ENCODE results near the gene ZP1. TPM values are rescaled to one million over a fixed set of nuclear protein-coding genes. Genes with fewer than 3 reads are reported as not detected.

The ZP1 gene
- total and polyA plus RNA-seq, 2 experiments from 2014 or later = not detected

DNA sequence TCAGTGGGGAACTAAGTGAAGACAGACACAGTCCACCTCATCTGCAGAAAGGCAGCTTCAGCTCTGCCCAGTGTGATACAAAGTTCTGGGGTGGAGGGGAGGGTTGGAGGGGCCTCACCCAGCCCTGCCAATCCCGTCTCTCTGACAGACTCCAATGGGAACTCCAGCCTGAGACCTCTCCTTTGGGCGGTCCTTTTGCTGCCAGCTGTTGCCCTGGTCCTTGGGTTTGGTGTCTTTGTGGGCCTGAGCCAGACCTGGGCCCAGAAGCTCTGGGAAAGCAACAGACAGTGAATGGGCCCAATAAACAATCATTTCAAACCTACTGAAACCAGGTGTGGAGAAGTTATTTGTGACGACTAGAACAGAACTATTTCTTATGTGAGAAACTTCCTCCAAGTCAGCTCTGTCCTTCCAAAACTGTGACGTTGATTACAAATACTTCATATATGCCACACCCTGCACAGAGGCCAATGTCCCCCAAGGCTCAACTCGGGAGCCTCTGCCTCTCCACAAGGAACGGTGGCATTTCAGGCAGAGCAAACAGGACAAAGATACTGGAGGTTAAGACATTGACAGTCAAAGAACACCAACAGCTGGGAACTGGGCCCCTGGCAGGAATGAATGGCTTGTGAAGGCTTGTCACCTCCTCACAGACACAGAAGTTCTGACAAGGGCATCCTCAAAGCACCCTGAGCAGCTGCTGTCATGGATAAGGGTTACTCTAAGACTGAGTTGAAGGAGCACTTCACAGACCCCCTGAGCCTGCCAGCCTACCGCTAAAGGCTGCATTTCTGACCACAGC, 8.2 kb downstream of the ZP1 start:
- ATAC-seq = no peak
- DNase-seq (ENCODE audit: low spot score) = no peak
- no peak overlapping the region for H3K27ac ChIP-seq (ENCODE audit: low read depth)
- no peaks in the 10 kb centered on the region for H3K27me3 ChIP-seq (ENCODE audit: insufficient read depth)
- H3K79me2 ChIP-seq (replicated peaks; ENCODE audit: insufficient read depth) = no peaks in the 10 kb centered on the region
- no peak overlapping the region for H3K27ac Mint-ChIP-seq
- peaks cover 6% of the 10 kb centered on the region; the same call in 2 of the 3 replicates for H3K4me1 Mint-ChIP-seq
- H3F3A ChIP-seq (replicated peaks; ENCODE audit: low read depth) = no peaks in the 10 kb centered on the region
- no peaks in the 10 kb centered on the region for H3K9me3 Mint-ChIP-seq
- no peaks in the 10 kb centered on the region; the same call in 2 of the 3 replicates for H3K36me3 Mint-ChIP-seq (ENCODE audit: low read depth)
- no peaks in the 10 kb centered on the region for H3K27me3 Mint-ChIP-seq (ENCODE audit: insufficient read depth, low read depth, poor library complexity)
- no peaks in the 10 kb centered on the region for H3K36me3 ChIP-seq (ENCODE audit: insufficient read depth)
- no peak overlapping the region for H2AFZ ChIP-seq
- H3K9me2 ChIP-seq (ENCODE audit: insufficient read depth) = no peaks in the 10 kb centered on the region
- H3K4me2 ChIP-seq = no peak overlapping the region
- no peaks in the 10 kb centered on the region for H3K4me1 ChIP-seq (ENCODE audit: insufficient read depth)
- no peak overlapping the region for H3K4me3 ChIP-seq
- no peak overlapping the region for H3K4me3 Mint-ChIP-seq
- no peaks in the 10 kb centered on the region; the same call in 1 of the 2 replicates for H4K20me1 ChIP-seq (replicated peaks; ENCODE audit: insufficient read depth)
- TF ChIP-seq POLR2AphosphoS5 (IDR thresholded peaks at IDR 0.05; ENCODE audit: low read depth) = no peak
- TF ChIP-seq STAT1 (IDR thresholded peaks at IDR 0.05; ENCODE audit: unreplicated experiment) = no peak
- TF ChIP-seq, protein P1, sequence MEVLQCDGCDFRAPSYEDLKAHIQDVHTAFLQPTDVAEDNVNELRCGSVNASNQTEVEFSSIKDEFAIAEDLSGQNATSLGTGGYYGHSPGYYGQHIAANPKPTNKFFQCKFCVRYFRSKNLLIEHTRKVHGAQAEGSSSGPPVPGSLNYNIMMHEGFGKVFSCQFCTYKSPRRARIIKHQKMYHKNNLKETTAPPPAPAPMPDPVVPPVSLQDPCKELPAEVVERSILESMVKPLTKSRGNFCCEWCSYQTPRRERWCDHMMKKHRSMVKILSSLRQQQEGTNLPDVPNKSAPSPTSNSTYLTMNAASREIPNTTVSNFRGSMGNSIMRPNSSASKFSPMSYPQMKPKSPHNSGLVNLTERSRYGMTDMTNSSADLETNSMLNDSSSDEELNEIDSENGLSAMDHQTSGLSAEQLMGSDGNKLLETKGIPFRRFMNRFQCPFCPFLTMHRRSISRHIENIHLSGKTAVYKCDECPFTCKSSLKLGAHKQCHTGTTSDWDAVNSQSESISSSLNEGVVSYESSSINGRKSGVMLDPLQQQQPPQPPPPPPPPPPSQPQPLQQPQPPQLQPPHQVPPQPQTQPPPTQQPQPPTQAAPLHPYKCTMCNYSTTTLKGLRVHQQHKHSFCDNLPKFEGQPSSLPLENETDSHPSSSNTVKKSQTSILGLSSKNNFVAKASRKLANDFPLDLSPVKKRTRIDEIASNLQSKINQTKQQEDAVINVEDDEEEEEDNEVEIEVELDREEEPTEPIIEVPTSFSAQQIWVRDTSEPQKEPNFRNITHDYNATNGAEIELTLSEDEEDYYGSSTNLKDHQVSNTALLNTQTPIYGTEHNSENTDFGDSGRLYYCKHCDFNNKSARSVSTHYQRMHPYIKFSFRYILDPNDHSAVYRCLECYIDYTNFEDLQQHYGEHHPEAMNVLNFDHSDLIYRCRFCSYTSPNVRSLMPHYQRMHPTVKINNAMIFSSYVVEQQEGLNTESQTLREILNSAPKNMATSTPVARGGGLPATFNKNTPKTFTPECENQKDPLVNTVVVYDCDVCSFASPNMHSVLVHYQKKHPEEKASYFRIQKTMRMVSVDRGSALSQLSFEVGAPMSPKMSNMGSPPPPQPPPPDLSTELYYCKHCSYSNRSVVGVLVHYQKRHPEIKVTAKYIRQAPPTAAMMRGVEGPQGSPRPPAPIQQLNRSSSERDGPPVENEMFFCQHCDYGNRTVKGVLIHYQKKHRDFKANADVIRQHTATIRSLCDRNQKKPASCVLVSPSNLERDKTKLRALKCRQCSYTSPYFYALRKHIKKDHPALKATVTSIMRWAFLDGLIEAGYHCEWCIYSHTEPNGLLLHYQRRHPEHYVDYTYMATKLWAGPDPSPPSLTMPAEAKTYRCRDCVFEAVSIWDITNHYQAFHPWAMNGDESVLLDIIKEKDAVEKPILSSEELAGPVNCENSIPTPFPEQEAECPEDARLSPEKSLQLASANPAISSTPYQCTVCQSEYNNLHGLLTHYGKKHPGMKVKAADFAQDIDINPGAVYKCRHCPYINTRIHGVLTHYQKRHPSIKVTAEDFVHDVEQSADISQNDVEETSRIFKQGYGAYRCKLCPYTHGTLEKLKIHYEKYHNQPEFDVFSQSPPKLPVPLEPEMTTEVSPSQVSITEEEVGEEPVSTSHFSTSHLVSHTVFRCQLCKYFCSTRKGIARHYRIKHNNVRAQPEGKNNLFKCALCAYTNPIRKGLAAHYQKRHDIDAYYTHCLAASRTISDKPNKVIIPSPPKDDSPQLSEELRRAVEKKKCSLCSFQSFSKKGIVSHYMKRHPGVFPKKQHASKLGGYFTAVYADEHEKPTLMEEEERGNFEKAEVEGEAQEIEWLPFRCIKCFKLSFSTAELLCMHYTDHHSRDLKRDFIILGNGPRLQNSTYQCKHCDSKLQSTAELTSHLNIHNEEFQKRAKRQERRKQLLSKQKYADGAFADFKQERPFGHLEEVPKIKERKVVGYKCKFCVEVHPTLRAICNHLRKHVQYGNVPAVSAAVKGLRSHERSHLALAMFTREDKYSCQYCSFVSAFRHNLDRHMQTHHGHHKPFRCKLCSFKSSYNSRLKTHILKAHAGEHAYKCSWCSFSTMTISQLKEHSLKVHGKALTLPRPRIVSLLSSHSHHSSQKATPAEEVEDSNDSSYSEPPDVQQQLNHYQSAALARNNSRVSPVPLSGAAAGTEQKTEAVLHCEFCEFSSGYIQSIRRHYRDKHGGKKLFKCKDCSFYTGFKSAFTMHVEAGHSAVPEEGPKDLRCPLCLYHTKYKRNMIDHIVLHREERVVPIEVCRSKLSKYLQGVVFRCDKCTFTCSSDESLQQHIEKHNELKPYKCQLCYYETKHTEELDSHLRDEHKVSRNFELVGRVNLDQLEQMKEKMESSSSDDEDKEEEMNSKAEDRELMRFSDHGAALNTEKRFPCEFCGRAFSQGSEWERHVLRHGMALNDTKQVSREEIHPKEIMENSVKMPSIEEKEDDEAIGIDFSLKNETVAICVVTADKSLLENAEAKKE (CRISPR knock-in tag; IDR thresholded peaks at IDR 0.05) = no peak
- no peak for TF ChIP-seq EZH2phosphoT487 (IDR thresholded peaks at IDR 0.05; ENCODE audit: unreplicated experiment)
- TF ChIP-seq JUNB (IDR thresholded peaks at IDR 0.05; ENCODE audit: unreplicated experiment) = no peak
- TF ChIP-seq, protein P2, sequence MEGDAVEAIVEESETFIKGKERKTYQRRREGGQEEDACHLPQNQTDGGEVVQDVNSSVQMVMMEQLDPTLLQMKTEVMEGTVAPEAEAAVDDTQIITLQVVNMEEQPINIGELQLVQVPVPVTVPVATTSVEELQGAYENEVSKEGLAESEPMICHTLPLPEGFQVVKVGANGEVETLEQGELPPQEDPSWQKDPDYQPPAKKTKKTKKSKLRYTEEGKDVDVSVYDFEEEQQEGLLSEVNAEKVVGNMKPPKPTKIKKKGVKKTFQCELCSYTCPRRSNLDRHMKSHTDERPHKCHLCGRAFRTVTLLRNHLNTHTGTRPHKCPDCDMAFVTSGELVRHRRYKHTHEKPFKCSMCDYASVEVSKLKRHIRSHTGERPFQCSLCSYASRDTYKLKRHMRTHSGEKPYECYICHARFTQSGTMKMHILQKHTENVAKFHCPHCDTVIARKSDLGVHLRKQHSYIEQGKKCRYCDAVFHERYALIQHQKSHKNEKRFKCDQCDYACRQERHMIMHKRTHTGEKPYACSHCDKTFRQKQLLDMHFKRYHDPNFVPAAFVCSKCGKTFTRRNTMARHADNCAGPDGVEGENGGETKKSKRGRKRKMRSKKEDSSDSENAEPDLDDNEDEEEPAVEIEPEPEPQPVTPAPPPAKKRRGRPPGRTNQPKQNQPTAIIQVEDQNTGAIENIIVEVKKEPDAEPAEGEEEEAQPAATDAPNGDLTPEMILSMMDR (conservative IDR thresholded peaks at IDR 0.05; ENCODE audit: low read depth in 2 of 2) = no peak
- no peak for TF ChIP-seq CREB1 (CRISPR knock-in tag; IDR thresholded peaks at IDR 0.05; ENCODE audit: low read depth)
- TF ChIP-seq ZNF114 (CRISPR knock-in tag; IDR thresholded peaks at IDR 0.05) = no peak
- TF ChIP-seq NANOG (IDR thresholded peaks at IDR 0.05; ENCODE audit: borderline replicate concordance) = no peak
- TF ChIP-seq EZH2 (IDR thresholded peaks at IDR 0.05; ENCODE audit: low read depth, unreplicated experiment) = no peak
- TF ChIP-seq ZNF331 (CRISPR knock-in tag; IDR thresholded peaks at IDR 0.05; ENCODE audit: low read depth) = no peak
- TF ChIP-seq, protein P3, sequence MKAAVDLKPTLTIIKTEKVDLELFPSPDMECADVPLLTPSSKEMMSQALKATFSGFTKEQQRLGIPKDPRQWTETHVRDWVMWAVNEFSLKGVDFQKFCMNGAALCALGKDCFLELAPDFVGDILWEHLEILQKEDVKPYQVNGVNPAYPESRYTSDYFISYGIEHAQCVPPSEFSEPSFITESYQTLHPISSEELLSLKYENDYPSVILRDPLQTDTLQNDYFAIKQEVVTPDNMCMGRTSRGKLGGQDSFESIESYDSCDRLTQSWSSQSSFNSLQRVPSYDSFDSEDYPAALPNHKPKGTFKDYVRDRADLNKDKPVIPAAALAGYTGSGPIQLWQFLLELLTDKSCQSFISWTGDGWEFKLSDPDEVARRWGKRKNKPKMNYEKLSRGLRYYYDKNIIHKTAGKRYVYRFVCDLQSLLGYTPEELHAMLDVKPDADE (IDR thresholded peaks at IDR 0.05) = no peak
- TF ChIP-seq, protein P4, sequence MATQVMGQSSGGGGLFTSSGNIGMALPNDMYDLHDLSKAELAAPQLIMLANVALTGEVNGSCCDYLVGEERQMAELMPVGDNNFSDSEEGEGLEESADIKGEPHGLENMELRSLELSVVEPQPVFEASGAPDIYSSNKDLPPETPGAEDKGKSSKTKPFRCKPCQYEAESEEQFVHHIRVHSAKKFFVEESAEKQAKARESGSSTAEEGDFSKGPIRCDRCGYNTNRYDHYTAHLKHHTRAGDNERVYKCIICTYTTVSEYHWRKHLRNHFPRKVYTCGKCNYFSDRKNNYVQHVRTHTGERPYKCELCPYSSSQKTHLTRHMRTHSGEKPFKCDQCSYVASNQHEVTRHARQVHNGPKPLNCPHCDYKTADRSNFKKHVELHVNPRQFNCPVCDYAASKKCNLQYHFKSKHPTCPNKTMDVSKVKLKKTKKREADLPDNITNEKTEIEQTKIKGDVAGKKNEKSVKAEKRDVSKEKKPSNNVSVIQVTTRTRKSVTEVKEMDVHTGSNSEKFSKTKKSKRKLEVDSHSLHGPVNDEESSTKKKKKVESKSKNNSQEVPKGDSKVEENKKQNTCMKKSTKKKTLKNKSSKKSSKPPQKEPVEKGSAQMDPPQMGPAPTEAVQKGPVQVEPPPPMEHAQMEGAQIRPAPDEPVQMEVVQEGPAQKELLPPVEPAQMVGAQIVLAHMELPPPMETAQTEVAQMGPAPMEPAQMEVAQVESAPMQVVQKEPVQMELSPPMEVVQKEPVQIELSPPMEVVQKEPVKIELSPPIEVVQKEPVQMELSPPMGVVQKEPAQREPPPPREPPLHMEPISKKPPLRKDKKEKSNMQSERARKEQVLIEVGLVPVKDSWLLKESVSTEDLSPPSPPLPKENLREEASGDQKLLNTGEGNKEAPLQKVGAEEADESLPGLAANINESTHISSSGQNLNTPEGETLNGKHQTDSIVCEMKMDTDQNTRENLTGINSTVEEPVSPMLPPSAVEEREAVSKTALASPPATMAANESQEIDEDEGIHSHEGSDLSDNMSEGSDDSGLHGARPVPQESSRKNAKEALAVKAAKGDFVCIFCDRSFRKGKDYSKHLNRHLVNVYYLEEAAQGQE (IDR thresholded peaks at IDR 0.05; ENCODE audit: unreplicated experiment) = no peak

Measured in GM23338 (cell line).